ENCODE results near the gene ROR2.
"Not testable (repeated sequence)": the region's sequence is repeated elsewhere in the genome, so short reads cannot be mapped to it uniquely, and the experiment has no call there.

ROR2 gene

DNA sequence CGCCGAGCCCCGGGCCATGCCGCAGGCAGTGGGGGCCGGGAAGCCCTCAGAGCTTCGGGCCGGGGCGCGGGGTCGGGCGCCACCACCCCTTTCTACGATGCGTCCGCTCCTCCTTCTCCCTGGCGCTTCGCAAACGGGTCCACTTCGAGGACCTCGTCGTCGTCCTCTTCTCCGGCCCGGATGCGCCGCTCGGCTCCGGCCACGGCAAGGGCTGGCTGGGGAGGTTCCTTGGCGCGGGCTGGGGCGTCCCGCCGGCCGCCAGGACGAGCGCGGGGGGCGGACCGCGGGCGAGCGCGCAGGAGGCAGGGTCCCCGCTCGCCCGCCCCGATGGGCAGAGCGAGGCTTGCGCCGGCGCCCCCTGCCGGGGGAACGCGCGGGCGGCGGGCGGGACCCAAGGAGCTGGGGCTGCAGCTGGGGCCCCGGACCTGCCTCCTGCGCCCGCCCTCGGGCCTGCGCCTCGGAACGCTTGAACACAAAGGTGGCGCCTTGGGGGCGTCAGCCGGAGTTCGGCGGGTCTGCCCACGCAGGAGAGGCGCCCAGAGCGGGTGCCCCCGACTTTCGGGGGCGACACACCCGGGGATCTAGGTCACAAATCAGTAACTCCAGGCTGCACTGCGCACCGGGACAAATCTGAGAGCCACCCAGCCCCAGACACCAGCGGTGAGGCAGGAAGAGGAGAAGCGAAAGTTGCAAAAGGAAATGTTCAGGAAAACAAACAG lies at the start of gene ROR2:
ROR2 (minus strand) TSS at position 283 of the 719 bp plus-strand sequence.
- peak; percentile 18 for DNase-seq
- Mint-ChIP-seq H3K27ac (no peak within 1 kb of the TSS), H3K4me3 (peak within 1 kb of the TSS; percentile 46 to 72), H3K9me3 (no peaks in the 10 kb centered on the region), H3K4me1 (peaks cover 4 to 6% of the 10 kb centered on the region in 2 donors), H3K36me3 (no peaks in the 10 kb centered on the region), H3K27me3 (peaks cover 67 to 70% of the 10 kb centered on the region in 2 donors)
- ATAC-seq (replicated peaks), result peak; percentile 81 to 82

- no peaks in the 10 kb centered on the region for H3K9me3 Mint-ChIP-seq
- no peak overlapping the region for H3K4me3 Mint-ChIP-seq
- H3K36me3 Mint-ChIP-seq, result no peaks in the 10 kb centered on the region
- DNase-seq, result no peak
- no peak overlapping the region for H3K27ac Mint-ChIP-seq
- no peak for ATAC-seq (replicated peaks)
- peaks cover 14 to 20% of the 10 kb centered on the region in 2 donors for H3K27me3 Mint-ChIP-seq
- H3K4me1 Mint-ChIP-seq, result no peaks in the 10 kb centered on the region
Measured at GRCh38 chr9:91995000-91995655, 45.1 kb upstream of the ROR2 start.

- no peak overlapping the region for H3K4me3 Mint-ChIP-seq
- no peak overlapping the region for H3K27ac Mint-ChIP-seq
- no peaks in the 10 kb centered on the region for H3K4me1 Mint-ChIP-seq
- peaks cover 9 to 20% of the 10 kb centered on the region in 2 donors for H3K27me3 Mint-ChIP-seq
- DNase-seq, result no peak
- H3K9me3 Mint-ChIP-seq, result no peaks in the 10 kb centered on the region
- H3K36me3 Mint-ChIP-seq, result no peaks in the 10 kb centered on the region
- ATAC-seq (replicated peaks), result no peak
Measured at GRCh38 chr9:91994422-91994821, 44.4 kb upstream of the ROR2 start.

GRCh38 chr9:91992461-91993041 lies 42.5 kb upstream of the ROR2 start:
- Mint-ChIP-seq H3K4me3 (no peak overlapping the region), H3K4me1 (no peaks in the 10 kb centered on the region), H3K9me3 (no peaks in the 10 kb centered on the region), H3K27me3 (peaks cover 10 to 23% of the 10 kb centered on the region in 2 donors), H3K36me3 (no peaks in the 10 kb centered on the region), H3K27ac (no peak overlapping the region)
- DNase-seq (no peak), ATAC-seq (replicated peaks) (no peak)

- no peak for ATAC-seq (replicated peaks)
- H3K9me3 Mint-ChIP-seq, result no peaks in the 10 kb centered on the region
- H3K27me3 Mint-ChIP-seq, result peaks cover 10 to 23% of the 10 kb centered on the region in 2 donors
- no peak overlapping the region for H3K4me3 Mint-ChIP-seq
- H3K27ac Mint-ChIP-seq, result no peak overlapping the region
- DNase-seq, result no peak
- H3K4me1 Mint-ChIP-seq, result no peaks in the 10 kb centered on the region
- no peaks in the 10 kb centered on the region for H3K36me3 Mint-ChIP-seq
Measured at GRCh38 chr9:91991721-91992341, 41.8 kb upstream of the ROR2 start.

- H3K4me1 Mint-ChIP-seq, result no peaks in the 10 kb centered on the region
- no peak overlapping the region for H3K27ac Mint-ChIP-seq
Measured at GRCh38 chr9:91986248-91986647, 36.2 kb upstream of the ROR2 start.

GRCh38 chr9:91985692-91986091 lies 35.7 kb upstream of the ROR2 start:
- Mint-ChIP-seq H3K4me1 (no peaks in the 10 kb centered on the region), H3K4me3 (no peak overlapping the region), H3K27ac (no peak overlapping the region), H3K27me3 (peaks cover 0 to 22% of the 10 kb centered on the region in 2 donors), H3K36me3 (no peaks in the 10 kb centered on the region), H3K9me3 (peaks cover 0 to 4% of the 10 kb centered on the region in 2 donors)
- ATAC-seq (replicated peaks), result no peak
- DNase-seq, result no peak

More at GRCh38 chr9:91986248-91986647, 36.2 kb upstream of the ROR2 start:
- no peak for DNase-seq
- H3K27me3 Mint-ChIP-seq, result peaks cover 0 to 22% of the 10 kb centered on the region in 2 donors
- peaks cover 0 to 4% of the 10 kb centered on the region in 2 donors for H3K9me3 Mint-ChIP-seq
- ATAC-seq (replicated peaks), result no peak
- no peaks in the 10 kb centered on the region for H3K36me3 Mint-ChIP-seq
- H3K4me3 Mint-ChIP-seq, result no peak overlapping the region

DNA sequence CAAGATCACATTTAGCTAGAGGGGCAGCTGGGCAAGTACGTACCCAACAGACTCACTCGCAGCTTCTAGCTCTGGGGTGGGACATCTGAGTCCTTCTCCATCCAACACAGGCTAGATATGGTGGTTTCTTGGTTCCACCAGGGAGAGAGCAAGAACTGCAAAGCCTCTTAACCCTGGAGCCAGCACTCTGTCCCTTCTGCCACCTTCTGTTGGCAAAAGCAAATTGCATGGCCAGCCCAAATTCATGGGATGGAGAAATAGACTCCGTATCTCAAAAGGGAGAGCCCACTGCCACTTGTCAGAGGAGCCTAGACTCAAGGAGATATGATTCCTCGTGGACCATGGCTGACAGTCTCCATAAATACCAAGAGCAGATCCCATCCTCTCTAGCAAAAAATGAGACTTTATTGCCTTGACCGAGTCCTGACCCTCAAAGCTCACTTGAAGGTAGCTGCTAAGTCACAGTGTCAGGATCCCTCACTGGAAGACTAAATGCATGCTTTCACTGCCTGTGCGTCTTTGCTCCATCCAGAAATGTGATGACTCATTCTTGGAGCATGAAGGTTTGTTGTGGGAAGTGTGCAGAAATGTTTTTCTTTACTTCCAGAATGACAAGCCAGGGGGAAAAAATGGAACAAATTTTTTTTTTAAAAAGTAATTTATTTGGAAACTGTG lies 28.8 kb upstream of the ROR2 start:
- Mint-ChIP-seq H3K4me1 (no peaks in the 10 kb centered on the region), H3K27me3 (peaks cover 8% of the 10 kb centered on the region in 2 donors), H3K4me3 (no peak overlapping the region), H3K9me3 (peaks cover 0 to 7% of the 10 kb centered on the region in 2 donors), H3K36me3 (no peaks in the 10 kb centered on the region), H3K27ac (no peak overlapping the region)
- DNase-seq (no peak), ATAC-seq (replicated peaks) (peak in 1 of 2 donors; percentile 51)

GRCh38 chr9:91975254-91975653 lies 25.2 kb upstream of the ROR2 start:
- H3K9me3 Mint-ChIP-seq, H3K4me3 Mint-ChIP-seq, H3K4me1 Mint-ChIP-seq: not testable (repeated sequence)

DNA sequence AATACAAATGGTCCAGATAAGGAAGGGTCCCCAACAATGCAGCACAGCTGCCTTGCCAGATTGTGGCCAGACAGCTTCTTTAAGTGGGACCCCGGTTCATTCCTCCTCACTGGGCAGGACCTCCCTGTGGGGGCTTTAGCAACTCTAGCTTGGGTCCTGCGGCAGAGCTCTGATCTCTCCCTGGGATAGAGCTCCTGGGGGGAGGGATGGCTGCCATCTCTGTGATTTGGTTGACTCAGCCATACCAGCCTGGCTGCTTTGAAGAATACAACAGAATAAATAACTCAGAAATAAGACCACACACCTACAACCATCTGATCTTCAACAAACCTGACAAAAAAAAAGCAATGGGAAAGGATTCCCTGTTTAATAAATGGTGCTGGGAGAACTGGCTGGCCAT lies 22.7 kb upstream of the ROR2 start:
- ATAC-seq (replicated peaks) (no peak), DNase-seq (no peak)
- Mint-ChIP-seq H3K4me3 (no peak overlapping the region), H3K27me3 (peaks cover 25 to 26% of the 10 kb centered on the region in 2 donors), H3K27ac (no peak overlapping the region), H3K9me3 (no peaks in the 10 kb centered on the region), H3K4me1 (no peaks in the 10 kb centered on the region), H3K36me3 (no peaks in the 10 kb centered on the region)

More at GRCh38 chr9:91975254-91975653, 25.2 kb upstream of the ROR2 start:
- H3K27ac Mint-ChIP-seq; H3K36me3 Mint-ChIP-seq; DNase-seq; ATAC-seq (replicated peaks): not testable (repeated sequence)
- H3K27me3 Mint-ChIP-seq, result peaks cover 20 to 29% of the 10 kb centered on the region in 2 donors

GRCh38 chr9:91972076-91972626 lies 22.1 kb upstream of the ROR2 start:
- H3K4me3 Mint-ChIP-seq, result no peak overlapping the region
- ATAC-seq (replicated peaks), result no peak
- no peak for DNase-seq
- no peaks in the 10 kb centered on the region for H3K9me3 Mint-ChIP-seq
- H3K36me3 Mint-ChIP-seq, result no peaks in the 10 kb centered on the region
- H3K27me3 Mint-ChIP-seq, result peaks cover 25 to 28% of the 10 kb centered on the region in 2 donors
- no peak overlapping the region for H3K27ac Mint-ChIP-seq
- H3K4me1 Mint-ChIP-seq, result no peaks in the 10 kb centered on the region

DNA sequence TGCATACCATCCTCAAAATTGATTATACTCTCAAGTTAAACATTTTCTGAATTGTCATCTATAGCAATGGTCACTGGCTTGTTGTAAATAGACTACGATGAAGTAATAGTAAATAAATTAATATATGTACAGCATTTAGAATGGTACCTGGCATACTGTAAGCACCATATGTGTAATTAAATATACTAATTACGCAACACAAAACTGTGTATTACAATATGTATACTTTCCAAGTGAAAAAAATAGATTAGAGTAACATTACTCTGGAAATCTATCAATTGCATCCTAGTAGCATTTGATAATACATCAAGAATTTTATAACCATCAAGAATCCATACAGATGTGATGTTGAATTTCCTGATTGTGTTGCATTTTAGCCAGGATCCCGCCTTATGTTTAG lies 17.2 kb upstream of the ROR2 start:
- Mint-ChIP-seq H3K36me3 (no peaks in the 10 kb centered on the region), H3K27ac (no peak overlapping the region), H3K4me3 (no peak overlapping the region), H3K4me1 (no peaks in the 10 kb centered on the region), H3K27me3 (peaks cover 33 to 34% of the 10 kb centered on the region in 2 donors), H3K9me3 (peaks cover 0 to 2% of the 10 kb centered on the region in 2 donors)
- DNase-seq (no peak), ATAC-seq (replicated peaks) (no peak)

DNA sequence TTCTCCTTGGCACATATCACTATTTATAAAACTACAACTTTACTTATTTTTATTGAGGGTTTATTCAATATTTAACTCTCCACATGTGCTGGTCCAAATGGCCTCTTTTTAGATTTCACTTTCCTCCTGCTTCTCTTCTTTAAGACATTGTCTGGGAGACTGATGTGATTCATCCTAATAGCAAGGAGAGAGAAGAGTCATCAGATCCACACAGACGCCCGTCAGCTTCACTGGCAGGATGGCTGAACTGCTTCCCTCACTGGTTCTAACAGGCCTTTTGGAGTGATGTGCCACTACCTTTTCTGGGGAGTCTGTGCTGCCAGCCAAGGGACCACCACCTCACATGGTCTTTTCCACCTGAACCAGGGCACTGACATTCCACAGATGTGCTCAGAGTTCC lies 16.5 kb upstream of the ROR2 start:
- Mint-ChIP-seq H3K9me3 (peaks cover 0 to 2% of the 10 kb centered on the region in 2 donors), H3K27ac (no peak overlapping the region), H3K27me3 (peaks cover 25 to 29% of the 10 kb centered on the region in 2 donors), H3K36me3 (no peaks in the 10 kb centered on the region), H3K4me3 (no peak overlapping the region), H3K4me1 (no peaks in the 10 kb centered on the region)
- DNase-seq (no peak), ATAC-seq (replicated peaks) (no peak)

Measured in stimulated activated naive B cell treated with anti-CD40 and anti-IgM and Interleukin-4, amounts not matched to agents 10 μg/mL and 1 μg/mL and 100 μg/mL, for 72 hours (primary cell).